GM18505 (cell line): ENCODE data around the gene LRP1.

ENCODE experiments used
- ATAC-seq: cut with Tn5 transposase; IDR thresholded peaks from one replicate; pipeline ENCODE4 v1.9.1; 2021; ENCODE audit not compliant: unreplicated experiment
- POLR2A ChIP-seq: IDR thresholded peaks from 4 replicates; pipeline ENCODE4 v1.6.1; 2011; ENCODE audit warnings: borderline replicate concordance; ENCODE audit not compliant: insufficient read depth, insufficient read length; ENCODE audit errors: extremely low read depth

Gene LRP1

GRCh38 chr12:57166971-57167371 is 38.7 kb downstream of the LRP1 start:
- ATAC-seq, result no peak
- no peak for TF ChIP-seq POLR2A

GRCh38 chr12:57168058-57168457 is 39.8 kb downstream of the LRP1 start:
- no peak for ATAC-seq
- TF ChIP-seq POLR2A, result no peak

GRCh38 chr12:57169046-57169795 is 40.9 kb downstream of the LRP1 start:
- no peak for ATAC-seq
- TF ChIP-seq POLR2A, result no peak

- no peak for TF ChIP-seq POLR2A
- no peak for ATAC-seq
Measured at GRCh38 chr12:57169969-57170368, 41.7 kb downstream of the LRP1 start.

GRCh38 chr12:57170408-57170807 is 42.1 kb downstream of the LRP1 start:
- no peak for TF ChIP-seq POLR2A
- ATAC-seq, result no peak

GRCh38 chr12:57170927-57171326 is 42.6 kb downstream of the LRP1 start:
- no peak for ATAC-seq
- no peak for TF ChIP-seq POLR2A

DNA sequence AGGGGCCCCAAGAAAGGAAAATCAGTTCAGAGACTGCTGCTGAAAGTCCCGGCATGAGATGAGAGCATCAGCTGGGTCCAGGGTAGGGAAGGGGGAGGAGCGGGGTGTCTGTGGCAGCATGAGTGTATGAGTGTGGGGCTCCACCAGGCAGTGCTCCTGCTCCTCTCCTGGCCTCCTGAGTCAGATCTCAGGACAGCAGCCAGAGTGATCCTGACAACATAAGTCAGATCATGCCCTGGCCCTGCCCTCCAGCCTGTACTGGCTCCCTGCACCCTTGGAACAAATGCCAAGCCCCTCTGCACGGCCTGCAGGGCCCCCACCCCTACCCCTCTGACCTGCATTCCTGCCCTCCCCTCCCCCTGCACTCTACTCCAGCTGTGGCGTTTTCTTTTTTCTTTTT is 43.4 kb downstream of the LRP1 start:
- ATAC-seq, result no peak
- no peak for TF ChIP-seq POLR2A

DNA sequence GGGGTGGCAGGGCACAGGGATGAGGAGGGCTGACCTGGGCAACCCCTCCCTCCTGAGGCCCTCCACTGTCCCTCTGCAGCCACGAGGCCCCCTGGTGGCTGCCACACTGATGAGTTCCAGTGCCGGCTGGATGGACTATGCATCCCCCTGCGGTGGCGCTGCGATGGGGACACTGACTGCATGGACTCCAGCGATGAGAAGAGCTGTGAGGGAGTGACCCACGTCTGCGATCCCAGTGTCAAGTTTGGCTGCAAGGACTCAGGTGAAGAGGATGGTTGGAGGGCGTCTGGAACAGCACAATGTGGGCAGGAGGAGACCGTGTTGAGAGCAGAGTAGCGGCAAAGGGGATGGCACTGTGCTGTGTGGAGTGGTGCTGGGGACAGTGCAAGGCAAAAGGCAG is 44.8 kb downstream of the LRP1 start:
- ATAC-seq, result no peak
- no peak for TF ChIP-seq POLR2A

DNA sequence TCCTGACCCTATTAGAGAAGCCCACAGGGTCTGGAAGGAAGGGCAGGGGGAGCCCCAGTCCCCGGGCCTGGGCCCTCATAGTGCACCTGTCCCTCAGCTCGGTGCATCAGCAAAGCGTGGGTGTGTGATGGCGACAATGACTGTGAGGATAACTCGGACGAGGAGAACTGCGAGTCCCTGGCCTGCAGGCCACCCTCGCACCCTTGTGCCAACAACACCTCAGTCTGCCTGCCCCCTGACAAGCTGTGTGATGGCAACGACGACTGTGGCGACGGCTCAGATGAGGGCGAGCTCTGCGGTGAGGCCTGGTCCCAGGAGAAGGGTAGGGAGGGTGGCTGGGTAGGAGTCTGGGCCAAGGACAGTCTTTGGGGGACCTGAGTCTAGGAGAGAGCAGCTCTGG is 45.4 kb downstream of the LRP1 start:
- TF ChIP-seq POLR2A, result no peak
- no peak for ATAC-seq

GRCh38 chr12:57175428-57176138 is 47.3 kb downstream of the LRP1 start:
- ATAC-seq, result no peak
- TF ChIP-seq POLR2A, result no peak

- ATAC-seq, result no peak
- no peak for TF ChIP-seq POLR2A
Measured at GRCh38 chr12:57176139-57176477, 47.8 kb downstream of the LRP1 start.

DNA sequence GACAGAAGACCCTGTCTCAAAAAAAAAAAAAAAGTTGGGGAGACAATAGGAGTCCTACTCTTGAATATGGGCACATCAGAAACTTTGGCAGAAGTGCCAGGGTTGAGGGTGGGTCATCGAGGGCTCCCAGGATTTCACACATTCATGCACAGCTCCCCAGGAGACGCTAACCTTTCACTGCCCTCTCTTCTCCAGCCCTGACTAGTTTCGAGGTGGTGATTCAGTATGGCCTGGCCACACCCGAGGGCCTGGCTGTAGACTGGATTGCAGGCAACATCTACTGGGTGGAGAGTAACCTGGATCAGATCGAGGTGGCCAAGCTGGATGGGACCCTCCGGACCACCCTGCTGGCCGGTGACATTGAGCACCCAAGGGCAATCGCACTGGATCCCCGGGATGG is 48.6 kb downstream of the LRP1 start:
- ATAC-seq, result no peak
- TF ChIP-seq POLR2A, result no peak

DNA sequence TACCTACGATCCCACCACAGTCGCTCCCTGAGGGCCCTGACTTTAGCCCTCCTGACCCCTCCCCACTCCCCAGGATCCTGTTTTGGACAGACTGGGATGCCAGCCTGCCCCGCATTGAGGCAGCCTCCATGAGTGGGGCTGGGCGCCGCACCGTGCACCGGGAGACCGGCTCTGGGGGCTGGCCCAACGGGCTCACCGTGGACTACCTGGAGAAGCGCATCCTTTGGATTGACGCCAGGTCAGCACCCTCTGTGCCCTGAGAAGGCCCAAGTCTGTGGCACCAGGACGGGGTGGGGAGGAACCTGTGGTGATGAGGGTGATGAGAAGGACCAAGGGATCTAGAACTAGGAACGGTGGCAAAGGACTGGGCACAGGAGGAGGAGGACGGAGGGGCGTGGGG is 49.1 kb downstream of the LRP1 start:
- no peak for ATAC-seq
- no peak for TF ChIP-seq POLR2A

GRCh38 chr12:57178213-57178612 is 49.9 kb downstream of the LRP1 start:
- ATAC-seq, result no peak
- TF ChIP-seq POLR2A, result no peak
